Cardiac muscle cell (in vitro differentiated cells and primary cell): ENCODE results near the gene APBA2. TPM values are rescaled to one million over a fixed set of nuclear protein-coding genes. Genes with fewer than 3 reads are reported as not detected.

Source experiments
- DNase-seq, 2 donors: peaks; one replicate each; pipeline versions ENCODE4 v3.0.0 to v3.0.0-alpha.2; 2010 to 2017; ENCODE audit warnings: low read depth in 1 of 2, low spot score in 1 of 2
- H3K27ac ChIP-seq: fragments of 200-600 bp; sonication (generic); 2 replicates; pipeline ENCODE4 v1.5.1; 2016
- H3K27me3 ChIP-seq: fragments of 200-600 bp; sonication (generic); 2 replicates; pipeline ENCODE4 v1.6.0; 2016; ENCODE audit warnings: control low read depth
- H3K36me3 ChIP-seq: fragments of 200-600 bp; sonication (generic); 2 replicates; pipeline ENCODE4 v1.5.1; 2016; ENCODE audit warnings: control low read depth
- H3K4me1 ChIP-seq: fragments of 200-600 bp; sonication (generic); 2 replicates; pipeline ENCODE4 v1.8.1; 2017; ENCODE audit warnings: low read depth, mild to moderate bottlenecking, mixed run types
- H3K4me3 ChIP-seq: fragments of 200-600 bp; sonication (generic); 2 replicates; pipeline ENCODE4 v1.5.1; 2016; ENCODE audit warnings: mild to moderate bottlenecking
- H3K9me3 ChIP-seq: fragments of 200-600 bp; sonication (generic); 2 replicates; pipeline ENCODE4 v1.5.1; 2017; ENCODE audit warnings: low read depth, mild to moderate bottlenecking, control low read depth
- CTCF ChIP-seq: IDR thresholded peaks from 2 replicates; pipeline ENCODE4 v1.5.1; 2012; ENCODE audit warnings: low read depth, mild to moderate bottlenecking, low read length
- polyA plus RNA-seq: library from polyadenylated mRNA; unstranded; fragments of >200 nt; fragmentation: Nextera tagmentation; extraction: Ambion mirVana; gene quantifications from 2 replicates; pipeline ENCODE4 v1.2.1, GENCODE V29; 2016
- total RNA-seq: library from RNA; depleted of rRNA; stranded (reverse); fragments of >200 nt; gene quantifications from 2 replicates; pipeline ENCODE4 v1.2.3, GENCODE V29; 2016

Gene APBA2
- total and polyA plus RNA-seq, 2 experiments from 2014 or later, result 20.5 to 33.2 TPM

DNA sequence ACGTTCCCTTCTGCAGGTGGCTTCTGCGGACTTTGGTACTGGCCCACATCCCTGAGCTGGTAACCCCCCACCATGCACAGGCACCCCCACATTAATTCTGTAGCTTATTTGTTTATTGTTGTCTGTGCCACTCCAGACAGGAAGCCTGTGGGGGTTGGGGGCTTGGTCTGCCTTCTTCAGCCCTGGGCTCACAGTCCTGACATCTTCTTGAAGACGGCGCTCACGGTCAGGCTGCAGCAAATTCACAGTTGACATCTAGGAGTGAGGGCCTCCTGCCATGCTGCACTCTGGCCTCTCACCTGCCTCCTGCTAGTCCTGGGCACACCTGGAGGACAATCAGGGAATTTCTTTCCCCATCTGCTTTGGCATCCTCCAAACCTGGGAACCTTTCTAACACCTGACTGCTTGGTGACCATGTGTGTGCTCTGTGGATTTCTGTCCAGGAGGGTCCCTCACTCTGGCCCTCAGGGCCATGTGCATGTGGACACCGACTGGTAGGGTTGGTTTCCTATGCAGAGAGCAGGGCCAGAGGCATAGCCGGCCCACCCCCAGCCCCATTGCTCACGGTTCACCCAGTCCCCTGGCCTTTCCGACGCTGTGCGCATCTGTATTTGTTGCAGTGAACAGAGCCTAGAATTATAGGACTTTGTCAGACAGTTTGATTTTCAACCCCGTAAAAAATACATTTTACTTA is 68.8 kb downstream of the APBA2 start:
- H3K9me3 ChIP-seq, result no peaks in the 10 kb centered on the region
- DNase-seq, result no peak
- H3K27ac ChIP-seq, result no peak overlapping the region
- no peak overlapping the region for H3K4me3 ChIP-seq
- peaks cover 3% of the 10 kb centered on the region for H3K4me1 ChIP-seq
- no peak for TF ChIP-seq CTCF
- no peaks in the 10 kb centered on the region for H3K27me3 ChIP-seq
- H3K36me3 ChIP-seq, result no peaks in the 10 kb centered on the region

- H3K27me3 ChIP-seq, result no peaks in the 10 kb centered on the region
- no peak overlapping the region for H3K27ac ChIP-seq
- peak in 1 of 2 donors; percentile 76 for DNase-seq
- H3K4me3 ChIP-seq, result no peak overlapping the region
- H3K9me3 ChIP-seq, result no peaks in the 10 kb centered on the region
- TF ChIP-seq CTCF, result no peak
- H3K4me1 ChIP-seq, result peaks cover 3% of the 10 kb centered on the region
- H3K36me3 ChIP-seq, result no peaks in the 10 kb centered on the region
These were observed 69.6 kb downstream of the APBA2 start for GRCh38 chr15:28955160-28955992.

GRCh38 chr15:28955993-28956421 is 70.2 kb downstream of the APBA2 start:
- Histone ChIP-seq H3K9me3 (no peaks in the 10 kb centered on the region), H3K4me3 (no peak overlapping the region), H3K27ac (no peak overlapping the region), H3K36me3 (no peaks in the 10 kb centered on the region), H3K27me3 (no peaks in the 10 kb centered on the region), H3K4me1 (peaks cover 3% of the 10 kb centered on the region)
- peak in 1 of 2 donors; percentile 85 for DNase-seq
- TF ChIP-seq CTCF, result no peak

GRCh38 chr15:28956491-28956890 is 70.7 kb downstream of the APBA2 start:
- Histone ChIP-seq H3K4me1 (peaks cover 3% of the 10 kb centered on the region), H3K36me3 (no peaks in the 10 kb centered on the region), H3K27me3 (no peaks in the 10 kb centered on the region), H3K27ac (no peak overlapping the region), H3K9me3 (no peaks in the 10 kb centered on the region), H3K4me3 (no peak overlapping the region)
- no peak for DNase-seq
- TF ChIP-seq CTCF, result no peak

DNA sequence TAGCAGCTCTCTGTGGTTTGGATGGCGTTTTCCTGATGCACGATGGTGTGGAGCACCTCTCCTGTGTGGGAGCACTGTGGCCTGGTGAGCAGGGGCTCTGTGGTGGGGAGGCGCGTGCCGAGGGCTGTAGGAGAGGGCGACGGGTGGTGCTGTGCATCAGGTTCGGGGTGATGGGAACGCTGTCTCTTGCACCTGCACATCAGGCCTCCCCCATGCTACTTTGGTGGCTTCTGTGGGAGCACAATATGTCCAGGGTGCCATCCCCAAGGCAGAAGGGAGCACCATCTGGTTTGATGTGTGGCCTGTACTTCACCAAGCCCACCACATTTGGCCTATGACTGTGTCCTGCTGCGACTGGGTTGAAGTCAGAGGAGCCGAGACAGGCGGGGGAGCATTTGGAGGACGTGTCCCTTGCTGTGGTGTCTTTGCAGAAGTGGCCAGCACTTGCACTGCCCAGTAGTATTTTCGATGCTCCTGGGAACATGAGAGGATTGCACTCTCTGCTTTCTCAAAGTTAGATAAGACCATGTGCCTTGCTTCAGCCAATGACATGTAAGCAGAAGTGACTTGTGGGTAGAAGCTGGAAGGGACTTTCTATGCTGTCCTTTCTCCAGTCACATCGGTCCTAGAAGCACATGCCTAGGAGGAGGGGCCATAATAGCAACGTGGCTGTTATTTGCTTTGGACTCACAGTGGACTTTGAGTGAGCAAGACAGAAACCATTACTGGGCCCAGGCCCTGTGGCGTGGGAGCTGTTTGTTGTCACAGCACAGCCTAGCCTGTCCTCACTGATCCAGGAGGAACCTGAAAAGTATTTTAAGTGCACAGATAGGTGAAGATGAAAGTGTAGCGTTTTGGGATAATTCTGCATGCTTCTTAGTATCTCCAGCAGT is 72.1 kb downstream of the APBA2 start:
- H3K36me3 ChIP-seq, result no peaks in the 10 kb centered on the region
- H3K27me3 ChIP-seq, result no peaks in the 10 kb centered on the region
- TF ChIP-seq CTCF, result no peak
- DNase-seq, result no peak
- no peak overlapping the region for H3K4me3 ChIP-seq
- no peaks in the 10 kb centered on the region for H3K9me3 ChIP-seq
- no peak overlapping the region for H3K27ac ChIP-seq
- peaks cover 3% of the 10 kb centered on the region for H3K4me1 ChIP-seq
